Ishikawa (cell line): ENCODE results near the gene ZCCHC24.

Experiments
- CEBPB ChIP-seq: IDR thresholded peaks from 2 replicates; pipeline ENCODE4 v1.6.1; 2012
- CREB1 ChIP-seq: IDR thresholded peaks from 2 replicates; pipeline ENCODE4 v1.6.1; 2012; ENCODE audit warnings: low read depth
- EGR1 ChIP-seq: IDR thresholded peaks from 2 replicates; pipeline ENCODE4 v1.6.1; 2012
- EP300 ChIP-seq: IDR thresholded peaks from 2 replicates; pipeline ENCODE4 v1.6.1; 2012; ENCODE audit warnings: borderline replicate concordance
- FOXM1 ChIP-seq: IDR thresholded peaks from 2 replicates; pipeline ENCODE4 v1.6.1; 2012; ENCODE audit warnings: low read depth, borderline replicate concordance
- NFIC ChIP-seq: IDR thresholded peaks from 2 replicates; pipeline ENCODE4 v1.6.1; 2012
- RAD21 ChIP-seq: IDR thresholded peaks from 2 replicates; pipeline ENCODE4 v1.6.1; 2012; ENCODE audit warnings: low read depth
- REST ChIP-seq: IDR thresholded peaks from 2 replicates; pipeline ENCODE4 v1.6.1; 2012; ENCODE audit warnings: low read depth, mild to moderate bottlenecking
- TAF1 ChIP-seq: IDR thresholded peaks from 2 replicates; pipeline ENCODE4 v1.6.1; 2012; ENCODE audit warnings: low read depth, mild to moderate bottlenecking
- TCF12 ChIP-seq: IDR thresholded peaks from 2 replicates; pipeline ENCODE4 v1.6.1; 2012; ENCODE audit warnings: low read depth
- TEAD4 ChIP-seq: IDR thresholded peaks from 2 replicates; pipeline ENCODE4 v1.6.1; 2012
- USF1 ChIP-seq: IDR thresholded peaks from 2 replicates; pipeline ENCODE4 v1.6.1; 2012
- YY1 ChIP-seq: IDR thresholded peaks from 2 replicates; pipeline ENCODE4 v1.6.1; 2012; ENCODE audit warnings: low read depth
- ZBTB7A ChIP-seq: IDR thresholded peaks from 2 replicates; pipeline ENCODE4 v1.6.1; 2012; ENCODE audit warnings: low read depth
- TF ChIP-seq, protein P1 (sequence below): IDR thresholded peaks from 2 replicates; pipeline ENCODE4 v1.6.1; 2012

ZCCHC24 gene

DNA sequence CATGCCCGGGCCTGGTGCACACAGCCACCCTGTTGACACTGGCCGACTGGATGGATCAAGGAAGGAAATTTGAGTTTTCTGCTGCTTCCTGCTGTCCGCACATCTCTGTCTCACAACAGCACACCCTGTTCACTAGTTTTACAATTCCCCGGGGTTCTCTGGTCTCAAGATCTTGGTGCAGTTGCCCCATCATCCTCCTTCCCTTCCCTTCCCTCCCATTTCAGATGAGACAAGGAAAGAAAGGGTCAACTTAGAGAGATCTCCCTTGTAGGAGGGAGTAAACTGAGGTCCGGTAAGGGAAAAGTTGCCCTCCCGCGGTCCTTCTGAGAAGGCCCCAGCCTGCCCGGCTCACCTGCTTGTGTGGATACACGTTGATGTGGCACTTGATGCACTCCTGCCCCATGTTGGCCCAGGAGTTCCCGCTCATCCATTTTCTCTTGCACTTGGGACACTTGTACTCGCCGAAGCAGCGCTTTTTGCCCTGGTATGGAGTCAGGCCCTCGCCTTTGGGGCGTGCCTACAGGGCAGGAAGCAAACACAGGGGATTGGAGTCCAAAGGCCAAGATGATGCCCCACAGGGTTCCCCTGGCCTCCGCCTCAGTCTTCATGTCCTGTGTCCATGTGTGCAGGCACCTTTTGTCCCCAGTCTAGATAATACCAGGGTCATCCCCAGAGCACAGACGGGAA lies 51.4 kb downstream of the ZCCHC24 start:
- no peak for TF ChIP-seq USF1
- TF ChIP-seq CEBPB = no peak
- no peak for TF ChIP-seq ZBTB7A
- no peak for TF ChIP-seq NFIC
- no peak for TF ChIP-seq EGR1
- TF ChIP-seq, protein P1, sequence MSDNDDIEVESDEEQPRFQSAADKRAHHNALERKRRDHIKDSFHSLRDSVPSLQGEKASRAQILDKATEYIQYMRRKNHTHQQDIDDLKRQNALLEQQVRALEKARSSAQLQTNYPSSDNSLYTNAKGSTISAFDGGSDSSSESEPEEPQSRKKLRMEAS = no peak

- TF ChIP-seq USF1 = no peak
- TF ChIP-seq REST = no peak
- TF ChIP-seq, protein P1 = no peak
- TF ChIP-seq NFIC = no peak
- TF ChIP-seq TAF1 = no peak
- TF ChIP-seq RAD21 = no peak
- no peak for TF ChIP-seq TCF12
- TF ChIP-seq FOXM1 = no peak
- no peak for TF ChIP-seq TEAD4
- no peak for TF ChIP-seq EP300
- no peak for TF ChIP-seq ZBTB7A
- no peak for TF ChIP-seq EGR1
- no peak for TF ChIP-seq CEBPB
- no peak for TF ChIP-seq YY1
Measured at GRCh38 chr10:79393221-79393923, 52.1 kb downstream of the ZCCHC24 start.

GRCh38 chr10:79392506-79393176 lies 52.8 kb downstream of the ZCCHC24 start:
- TF ChIP-seq, protein P1 = no peak
- TF ChIP-seq YY1 (no peak), CREB1 (no peak), TCF12 (no peak)

DNA sequence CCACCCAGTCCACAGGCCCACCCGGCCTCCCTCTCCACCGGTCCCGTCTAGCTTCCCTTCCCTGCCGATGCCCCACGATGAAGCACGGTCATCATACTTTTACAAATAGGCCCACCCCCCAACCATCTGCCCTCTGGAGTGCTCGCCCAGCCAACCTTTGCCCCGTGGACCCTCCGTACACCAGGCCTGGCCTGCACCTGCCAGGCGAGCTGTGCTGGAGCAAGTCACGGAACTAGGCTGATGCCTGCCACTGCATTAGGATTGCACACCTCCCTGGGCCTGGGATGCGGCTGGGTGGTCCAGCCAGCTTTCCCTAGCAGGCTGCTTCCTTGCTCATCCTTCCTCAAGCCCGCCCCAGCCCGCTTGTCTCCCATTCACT lies 53.4 kb downstream of the ZCCHC24 start:
- TF ChIP-seq YY1 (no peak), TCF12 (no peak), FOXM1 (no peak), RAD21 (no peak), TAF1 (no peak), EP300 (no peak), CEBPB (no peak), EGR1 (no peak), ZBTB7A (no peak), TEAD4 (no peak), USF1 (no peak), NFIC (no peak), CREB1 (no peak), REST (no peak)
- TF ChIP-seq, protein P1 = no peak
